Measurements from ENCODE around the gene ZCCHC24.

GRCh38 chr10:79376751-79377556 is 68.5 kb downstream of the ZCCHC24 start:
- TF ChIP-seq CTCF (conservative IDR thresholded peaks at IDR 0.05 in 1 of 2, IDR thresholded peaks at IDR 0.05 in 1 of 2; ENCODE audit: low read depth in 1 of 2, low read length in 2 of 2) (no peak), EZH2 (IDR thresholded peaks at IDR 0.05; ENCODE audit: low read length, missing control alignments) (no peak)

All from fibroblast of lung (primary cell).